ENCODE measurements around the gene ACBD4. TPM values are rescaled to one million over a fixed set of nuclear protein-coding genes. Genes with fewer than 3 reads are reported as not detected.

Gene ACBD4
- total and polyA plus RNA-seq, 2 donors (not counting 3 experiments of a cell fraction or from before 2014, with no cell fraction given), result 4.5 to 7.5 TPM

DNA sequence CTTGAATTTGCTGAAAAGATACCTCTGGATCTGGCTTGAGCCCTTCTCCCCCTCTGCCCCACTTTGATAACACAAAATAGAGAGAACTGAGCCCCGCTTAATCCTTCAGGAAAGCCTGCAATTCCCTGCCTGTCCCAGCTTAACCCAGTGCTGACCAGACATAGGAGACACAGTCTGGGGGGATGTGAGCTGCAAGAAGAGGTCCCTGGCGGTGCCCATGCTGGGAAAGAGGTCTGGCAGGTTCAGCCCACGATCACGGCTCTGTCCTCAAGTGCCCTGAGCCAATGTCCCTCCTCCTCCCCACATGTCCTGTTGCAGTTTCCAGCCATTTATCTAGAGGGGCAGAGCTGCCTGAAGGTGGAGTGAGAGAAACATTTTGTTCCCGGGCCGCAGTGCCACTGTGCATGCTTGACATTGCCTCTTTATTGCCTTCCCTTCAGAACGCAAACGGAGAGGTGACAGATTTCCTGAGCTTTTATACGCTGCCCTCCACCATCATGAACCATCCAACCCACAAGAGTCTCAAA is 32.2 kb upstream of the ACBD4 start:
- H3K9me3 ChIP-seq (replicated peaks; ENCODE audit: control insufficient read depth, insufficient read depth, low read length), result no peaks in the 10 kb centered on the region
- no peak overlapping the region for H2AFZ ChIP-seq (ENCODE audit: low read depth, low read length)
- H3K9ac ChIP-seq (replicated peaks; ENCODE audit: extremely low read depth, insufficient read depth, low read length), result no peak overlapping the region
- DNase-seq (ENCODE audit: low read depth, low spot score) (no peak), FAIRE-seq (no peak)
- dilution Hi-C loops (cut with MboI; ENCODE audit: extremely low pct_ligation_motif_present, low sequenced_read_pairs), result no loop called here
- no peaks in the 10 kb centered on the region for H3K9me1 ChIP-seq (replicated peaks; ENCODE audit: control insufficient read depth, extremely low read depth, insufficient read depth, low read length)
- no peaks in the 10 kb centered on the region for H3K27me3 ChIP-seq (ENCODE audit: control insufficient read depth in 2 of 2, insufficient read depth in 2 of 2, low read length in 2 of 2)
- ChIA-PET CTCF (interaction anchor here (2.0 to 4.3 kb wide), 2 partner anchors 14 to 32 kb away, joined by 6 to 26 read pairs; partner anchors contain the start of gene ACBD4), POLR2A (no interaction called here)
- no peak overlapping the region for H3K27ac ChIP-seq (ENCODE audit: insufficient read depth, low read depth, low read length)
- H3K4me1 ChIP-seq (ENCODE audit: control insufficient read depth, extremely low read depth, insufficient read depth, low read length), result no peaks in the 10 kb centered on the region
- no peak overlapping the region for H3K4me3 ChIP-seq (replicated peaks in 1 of 3; ENCODE audit: insufficient read depth in 1 of 3, low read depth in 1 of 3, low read length in 3 of 3)
- H4K20me1 ChIP-seq (replicated peaks; ENCODE audit: control insufficient read depth, extremely low read depth, insufficient read depth, low read length), result no peaks in the 10 kb centered on the region
- H3K79me2 ChIP-seq (ENCODE audit: control insufficient read depth, insufficient read depth, low read length), result no peaks in the 10 kb centered on the region
- TF ChIP-seq JUN (IDR thresholded peaks at IDR 0.05; ENCODE audit: borderline replicate concordance, insufficient read depth, insufficient read length, low read depth) (no peak), MYC (IDR thresholded peaks at IDR 0.05; ENCODE audit: low read depth, low read length) (no peak), POLR2A (IDR thresholded peaks at IDR 0.05; ENCODE audit: low read depth, low read length) (no peak)
- no TSS peak for BruUV-seq (replicated peaks)
- peaks cover 36 to 65% of the 10 kb centered on the region in 2 experiments for H3K36me3 ChIP-seq (ENCODE audit: control insufficient read depth in 2 of 2, extremely low read depth in 1 of 2, insufficient read depth in 2 of 2, low read length in 2 of 2)
- intact Hi-C loops (cut with micrococcal nuclease), result no loop called here
- H3K4me2 ChIP-seq (ENCODE audit: insufficient read depth, low read length), result no peak overlapping the region

DNA sequence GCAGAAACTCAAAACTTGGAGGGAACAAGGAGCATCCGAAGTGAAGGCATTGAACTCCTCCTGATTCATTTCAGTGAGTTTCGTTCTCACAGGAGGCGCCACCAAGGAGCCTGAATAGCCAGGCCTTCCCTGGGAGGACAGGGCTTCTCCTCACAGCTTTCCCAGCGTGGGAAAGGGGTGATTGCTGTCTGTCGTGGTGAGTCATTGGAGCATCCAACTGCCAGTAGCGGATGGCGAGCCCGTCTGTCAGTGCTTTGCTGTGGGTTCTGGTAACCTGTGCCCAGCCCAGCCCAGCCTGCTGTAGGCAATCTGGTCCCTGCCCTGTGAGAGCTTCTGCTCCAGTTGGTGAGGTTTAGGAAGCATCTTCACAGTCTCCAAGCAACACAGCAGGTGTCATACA is 31.5 kb upstream of the ACBD4 start:
- DNase-seq (ENCODE audit: low read depth, low spot score) (no peak), FAIRE-seq (no peak)
- intact Hi-C loops (cut with micrococcal nuclease) (no loop called here), dilution Hi-C loops (cut with MboI; ENCODE audit: extremely low pct_ligation_motif_present, low sequenced_read_pairs) (no loop called here)
- Histone ChIP-seq H3K9me3 (replicated peaks; ENCODE audit: control insufficient read depth, insufficient read depth, low read length) (no peaks in the 10 kb centered on the region), H3K9ac (replicated peaks; ENCODE audit: extremely low read depth, insufficient read depth, low read length) (no peak overlapping the region), H3K36me3 (ENCODE audit: control insufficient read depth in 2 of 2, extremely low read depth in 1 of 2, insufficient read depth in 2 of 2, low read length in 2 of 2) (peaks cover 37 to 63% of the 10 kb centered on the region in 2 experiments), H3K27ac (ENCODE audit: insufficient read depth, low read depth, low read length) (no peak overlapping the region), H2AFZ (ENCODE audit: low read depth, low read length) (no peak overlapping the region), H4K20me1 (replicated peaks; ENCODE audit: control insufficient read depth, extremely low read depth, insufficient read depth, low read length) (no peaks in the 10 kb centered on the region), H3K9me1 (replicated peaks; ENCODE audit: control insufficient read depth, extremely low read depth, insufficient read depth, low read length) (no peaks in the 10 kb centered on the region), H3K4me3 (replicated peaks in 1 of 3; ENCODE audit: insufficient read depth in 1 of 3, low read depth in 1 of 3, low read length in 3 of 3) (no peak overlapping the region), H3K79me2 (ENCODE audit: control insufficient read depth, insufficient read depth, low read length) (no peaks in the 10 kb centered on the region), H3K4me2 (ENCODE audit: insufficient read depth, low read length) (no peak overlapping the region), H3K27me3 (ENCODE audit: control insufficient read depth in 2 of 2, insufficient read depth in 2 of 2, low read length in 2 of 2) (no peaks in the 10 kb centered on the region), H3K4me1 (ENCODE audit: control insufficient read depth, extremely low read depth, insufficient read depth, low read length) (no peaks in the 10 kb centered on the region)
- CTCF ChIA-PET, result interaction anchor here (1.5 to 4.3 kb wide), 4 partner anchors 13 to 184 kb away, joined by 3 to 26 read pairs (median 6); partner anchors contain the start of gene ACBD4
- no TSS peak for BruUV-seq (replicated peaks)
- POLR2A ChIA-PET, result no interaction called here
- TF ChIP-seq POLR2A (IDR thresholded peaks at IDR 0.05; ENCODE audit: low read depth, low read length), result no peak
- no peak for TF ChIP-seq JUN (IDR thresholded peaks at IDR 0.05; ENCODE audit: borderline replicate concordance, insufficient read depth, insufficient read length, low read depth)
- TF ChIP-seq MYC (IDR thresholded peaks at IDR 0.05; ENCODE audit: low read depth, low read length), result no peak
- TF ChIP-seq, protein P1, sequence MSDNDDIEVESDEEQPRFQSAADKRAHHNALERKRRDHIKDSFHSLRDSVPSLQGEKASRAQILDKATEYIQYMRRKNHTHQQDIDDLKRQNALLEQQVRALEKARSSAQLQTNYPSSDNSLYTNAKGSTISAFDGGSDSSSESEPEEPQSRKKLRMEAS (IDR thresholded peaks at IDR 0.05; ENCODE audit: insufficient read depth, insufficient read length), result no peak
- TF ChIP-seq CTCF (IDR thresholded peaks at IDR 0.05; ENCODE audit: extremely low read depth in 1 of 2, insufficient read depth in 1 of 2, low read depth in 1 of 2, low read length in 2 of 2), result no peak
- no peak for TF ChIP-seq GATA2 (IDR thresholded peaks at IDR 0.05; ENCODE audit: insufficient read depth, insufficient read length, low read depth, low read length)
- TF ChIP-seq EZH2 (IDR thresholded peaks at IDR 0.05; ENCODE audit: borderline replicate concordance, low read depth, low read length, severe bottlenecking), result no peak
- no peak for TF ChIP-seq FOS (IDR thresholded peaks at IDR 0.05; ENCODE audit: borderline replicate concordance, insufficient read depth, low read length)
- no peak for TF ChIP-seq POLR2AphosphoS5 (IDR thresholded peaks at IDR 0.05; ENCODE audit: insufficient read depth, low read depth, low read length)
